GM12878 (cell line): ENCODE measurements around the gene PJA2. TPM values are rescaled to one million over a fixed set of nuclear protein-coding genes. Genes with fewer than 3 reads are reported as not detected.

Experiments used
- ATAC-seq: fragments of 200-7000 bp; cut with Tn5 transposase; 3 replicates; pipeline ENCODE4 v1.9.1; 2020; ENCODE audit warnings: mild to moderate bottlenecking, moderate library complexity
- BruUV-seq: library from RNA; stranded (reverse); fragments of 400-500 nt; replicated peaks from 2 replicates; lab custom pipeline; 2021; lab: Mats Ljungman, UMichigan
- CTCF ChIA-PET: fragments of 300-600 bp; sonication (Branson Sonifier 250); formaldehyde crosslinking; extraction: SDS; loops from one replicate; lab custom pipeline; 2021; ENCODE audit warnings: inconsistent platforms; lab: Yijun Ruan, JAX
- POLR2A ChIA-PET: fragments of 350-600 bp; formaldehyde crosslinking; extraction: SDS; loops from one replicate; lab custom pipeline; 2021; ENCODE audit warnings: inconsistent platforms; lab: Charles Lee
- RAD21 ChIA-PET: fragments of 300-600 bp; sonication (Branson Sonifier 250); formaldehyde crosslinking; loops from one replicate; lab custom pipeline; 2023; ENCODE audit warnings: antibody characterized with exemption; ENCODE audit not compliant: unreplicated experiment; lab: Charles Lee
- SMC1A ChIA-PET: fragments of 300-600 bp; sonication (Branson Sonifier 250); formaldehyde crosslinking; loops from one replicate; lab custom pipeline; 2023; ENCODE audit not compliant: unreplicated experiment, uncharacterized antibody; lab: Charles Lee
- DNase-seq: peaks from one replicate; pipeline ENCODE4 v3.0.0-alpha.2; 2011; ENCODE audit warnings: low read depth, low spot score
- FAIRE-seq: peaks from 3 replicates; lab custom pipeline; 2011; peaks lifted over from hg19 to GRCh38; lab: Jason Lieb, UNC
- H2AFZ ChIP-seq: 2 replicates; pipeline ENCODE4 v1.6.0; 2011; ENCODE audit warnings: low read depth, low read length, control low read depth; ENCODE audit not compliant: control insufficient read depth
- H3K27ac ChIP-seq: 2 replicates; pipeline ENCODE4 v1.5.1; 2011; ENCODE audit warnings: control low read depth; ENCODE audit not compliant: control insufficient read depth, insufficient read depth
- H3K27me3 ChIP-seq, 2 experiments: replicated peaks in 1 of 2; 2 replicates each; pipeline versions ENCODE4 v1.6.0 to v1.6.1; 2011; ENCODE audit warnings: low read length in 1 of 2; ENCODE audit not compliant: control insufficient read depth in 2 of 2, insufficient read depth in 2 of 2
- H3K36me3 ChIP-seq, 2 experiments: 2 replicates each; pipeline ENCODE4 v1.5.1; 2011; ENCODE audit warnings: low read length in 1 of 2; ENCODE audit not compliant: control insufficient read depth in 2 of 2, insufficient read depth in 2 of 2
- H3K4me1 ChIP-seq: 2 replicates; pipeline ENCODE4 v1.6.1; 2011; ENCODE audit warnings: mild to moderate bottlenecking, low read length, moderate library complexity, mixed read lengths; ENCODE audit not compliant: control insufficient read depth, insufficient read depth
- H3K4me2 ChIP-seq: 2 replicates; pipeline ENCODE4 v1.6.0; 2011; ENCODE audit warnings: control low read depth; ENCODE audit not compliant: control insufficient read depth, insufficient read depth
- H3K4me3 ChIP-seq: fragments of 200-600 bp; sonication (generic); 2 replicates; pipeline ENCODE4 v1.5.1; 2016
- H3K79me2 ChIP-seq: 2 replicates; pipeline ENCODE4 v1.6.0; 2011; ENCODE audit warnings: low read length; ENCODE audit not compliant: control insufficient read depth, insufficient read depth
- H3K9ac ChIP-seq: 2 replicates; pipeline ENCODE4 v1.8.0; 2011; ENCODE audit warnings: low read length, control low read depth, mixed read lengths; ENCODE audit not compliant: control insufficient read depth, insufficient read depth
- H3K9me3 ChIP-seq: replicated peaks from 3 replicates; pipeline ENCODE4 v1.5.1; 2011; ENCODE audit warnings: mild to moderate bottlenecking, low read length; ENCODE audit not compliant: control insufficient read depth, insufficient read depth
- H4K20me1 ChIP-seq: 2 replicates; pipeline ENCODE4 v1.6.0; 2011; ENCODE audit not compliant: control insufficient read depth, insufficient read depth
- BACH1 ChIP-seq: fragments of 450-650 bp; IDR thresholded peaks from 2 replicates; pipeline ENCODE4 v1.6.1; 2017; ENCODE audit warnings: mild to moderate bottlenecking, borderline replicate concordance
- GABPA ChIP-seq: IDR thresholded peaks from 2 replicates; pipeline ENCODE4 v1.6.1; 2014; ENCODE audit warnings: antibody characterized with exemption, low read depth, mild to moderate bottlenecking, inconsistent platforms
- HCFC1 ChIP-seq: fragments of 150-350 bp; IDR thresholded peaks from 2 replicates; pipeline ENCODE4 v1.6.1; 2014; ENCODE audit warnings: low read length
- HDAC6 ChIP-seq: fragments of 200-600 bp; sonication (generic); IDR thresholded peaks from one replicate; pipeline ENCODE4 v1.8.0; 2017; ENCODE audit warnings: antibody characterized with exemption; ENCODE audit not compliant: unreplicated experiment
- IRF4 ChIP-seq: IDR thresholded peaks from 2 replicates; pipeline ENCODE4 v1.6.1; 2011; ENCODE audit warnings: low read depth, low read length
- MEF2B ChIP-seq: fragments of 450-650 bp; IDR thresholded peaks from 2 replicates; pipeline ENCODE4 v1.6.1; 2018; ENCODE audit warnings: mild to moderate bottlenecking, moderate library complexity; ENCODE audit not compliant: partially characterized antibody, poor library complexity, severe bottlenecking
- NFYB ChIP-seq: IDR thresholded peaks from 2 replicates; pipeline ENCODE4 v1.6.1; 2011; ENCODE audit warnings: low read depth, mild to moderate bottlenecking, low read length, improper control_type of control experiment, moderate library complexity; ENCODE audit not compliant: insufficient read depth
- NR2C1 ChIP-seq: fragments of 450-650 bp; IDR thresholded peaks from 2 replicates; pipeline ENCODE4 v1.6.1; 2017; ENCODE audit warnings: antibody characterized with exemption, mild to moderate bottlenecking, moderate library complexity
- RCOR1 ChIP-seq: conservative IDR thresholded peaks from 2 replicates; pipeline ENCODE4 v1.6.1; 2012; ENCODE audit warnings: low read depth, low read length, improper control_type of control experiment
- SMAD5 ChIP-seq: IDR thresholded peaks from 2 replicates; pipeline ENCODE4 v1.6.1; 2016; ENCODE audit warnings: antibody characterized with exemption, low read depth
- SMARCA5 ChIP-seq: fragments of 450-650 bp; IDR thresholded peaks from 2 replicates; pipeline ENCODE4 v1.6.1; 2017; ENCODE audit warnings: mild to moderate bottlenecking
- SRF ChIP-seq, 2 experiments: IDR thresholded peaks; 2 replicates each; pipeline ENCODE4 v1.6.1; 2011; ENCODE audit warnings: low read depth in 2 of 2, low read length in 2 of 2, mild to moderate bottlenecking in 1 of 2, moderate library complexity in 1 of 2
- TARDBP ChIP-seq: IDR thresholded peaks from 2 replicates; pipeline ENCODE4 v1.6.1; 2016; ENCODE audit warnings: borderline replicate concordance
- TCF12 ChIP-seq: IDR thresholded peaks from 2 replicates; pipeline ENCODE4 v1.6.1; 2011; ENCODE audit warnings: low read depth, mild to moderate bottlenecking, low read length
- ZNF24 ChIP-seq: fragments of 450-650 bp; IDR thresholded peaks from 2 replicates; pipeline ENCODE4 v1.6.1; 2017; ENCODE audit warnings: antibody characterized with exemption, mild to moderate bottlenecking
- ZZZ3 ChIP-seq: IDR thresholded peaks from 2 replicates; pipeline ENCODE4 v1.6.1; 2011; ENCODE audit warnings: low read depth; ENCODE audit not compliant: control insufficient read depth, insufficient read length
- WGBS: methylation state at CpG from one replicate; pipeline ENCODE4 v1.1.6; 2016; ENCODE audit warnings: low lambda C conversion rate; ENCODE audit not compliant: insufficient replicate concordance, insufficient coverage; ENCODE audit errors: missing lambda C conversion rate; 5-methylcytosine and 5-hydroxymethylcytosine counted together
- in situ Hi-C: fragments of 300-500 bp; cut with MboI; formaldehyde crosslinking; loops from 9 replicates; pipeline ENCODE4 v1.14.3; 2018; ENCODE audit warnings: mixed read lengths
- intact Hi-C: fragments of 100-400 bp; cut with micrococcal nuclease; formaldehyde crosslinking; loops from one replicate; pipeline ENCODE4 v1.14.2; 2022; ENCODE audit not compliant: unreplicated experiment
- polyA plus RNA-seq, 11 experiments: library from polyadenylated mRNA; depleted of rRNA in 4 of 11; unstranded in 6 of 11; stranded (reverse) in 5 of 11; fragments of >200 nt; fragmentation: Nextera tagmentation in 4 of 11; fragmentation: Illumina TruSeq in 1 of 11; extraction: Ambion mirVana in 4 of 11; extraction: Trizol in 1 of 11; gene quantifications; 1 replicate in 1 of 11; 2 replicates in 10 of 11; pipeline versions ENCODE4 v1.2.1 to v1.2.3, GENCODE V29; 2011 to 2016; ENCODE audit warnings: inconsistent platforms in 2 of 11, missing spikeins in 2 of 11, low read depth in 1 of 11
- total RNA-seq, 4 experiments: library from RNA; depleted of rRNA in 3 of 4; stranded (reverse); fragments of >200 nt in 3 of 4; fragmentation: Illumina TruSeq in 1 of 4; extraction: Trizol in 1 of 4; gene quantifications; 2 replicates each; pipeline versions ENCODE4 v1.2.1 to v1.2.3, GENCODE V29; 2013 to 2021
- TF ChIP-seq, protein P1 (sequence below): IDR thresholded peaks from 2 replicates; pipeline ENCODE4 v1.6.1; 2012; ENCODE audit warnings: low read depth, low read length, improper control_type of control experiment

The PJA2 gene
- total and polyA plus RNA-seq, 10 of the 15 experiments (the other 5 are each of a cell fraction or from before 2014, with no cell fraction given) = 27.8 to 93.4 (median 47.8) TPM

GRCh38 chr5:109351988-109352864 lies 57.5 kb downstream of the PJA2 start:
- no peak overlapping the region for H3K4me2 ChIP-seq
- BruUV-seq = no TSS peak
- H3K4me1 ChIP-seq = no peaks in the 10 kb centered on the region
- no peak overlapping the region for H2AFZ ChIP-seq
- in situ Hi-C loops (no loop called here), intact Hi-C loops (no loop called here)
- H3K9me3 ChIP-seq = no peaks in the 10 kb centered on the region
- 98% methylated on average over 2 of the region's 2 CpGs for WGBS
- no peaks in the 10 kb centered on the region for H3K79me2 ChIP-seq
- H3K4me3 ChIP-seq = no peak overlapping the region
- TF ChIP-seq NR2C1 (no peak), BACH1 (no peak), HCFC1 (no peak)
- peaks cover 8 to 18% of the 10 kb centered on the region in 2 experiments for H3K36me3 ChIP-seq
- ChIA-PET CTCF (no interaction called here), POLR2A (no interaction called here), RAD21 (no interaction called here), SMC1A (interaction anchor here (1.1 kb wide), 1 partner anchor 431 kb away, joined by 3 read pairs; no protein-coding TSS in a partner anchor)
- no peak for ATAC-seq
- no peak overlapping the region for H3K27ac ChIP-seq
- H3K27me3 ChIP-seq = no peaks in the 10 kb centered on the region
- FAIRE-seq = no peak
- no peak overlapping the region for H3K9ac ChIP-seq
- 0 out of 2 replicates have a peak, but pooled peaks cover 2% of the 10 kb centered on the region for H4K20me1 ChIP-seq
- DNase-seq = no peak

DNA sequence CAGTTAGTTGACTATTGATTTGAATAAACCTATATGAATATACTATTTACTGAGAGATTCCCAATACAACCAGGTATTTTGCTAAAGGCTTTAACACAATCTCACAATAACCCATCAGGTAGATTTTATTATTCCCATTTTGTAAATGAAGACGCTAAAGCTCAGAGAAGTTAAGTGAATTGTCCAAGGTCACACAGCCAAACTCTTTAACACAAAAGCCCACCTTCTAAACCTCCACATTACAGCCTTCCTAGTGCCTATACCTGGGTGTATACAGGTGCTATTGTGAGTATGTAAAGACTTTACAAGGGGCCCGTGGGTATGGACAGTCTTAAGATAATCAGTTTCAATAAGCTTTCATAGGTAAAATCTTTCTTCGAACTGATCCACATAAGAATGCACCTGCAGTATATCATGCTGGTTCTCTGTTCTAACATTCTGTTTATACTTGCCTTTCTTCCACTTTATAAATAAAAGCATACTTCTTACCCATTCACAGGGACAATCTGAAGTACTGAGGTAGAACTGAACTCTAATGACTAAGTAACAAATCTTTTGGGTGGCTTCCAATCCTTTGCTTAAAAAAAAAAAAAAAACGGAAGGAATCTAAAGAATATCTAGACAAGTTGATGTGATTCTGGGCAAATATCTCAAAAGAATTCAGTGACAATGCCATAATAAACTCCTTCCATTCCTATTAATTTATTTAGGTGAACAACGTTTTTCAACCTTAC lies 59.1 kb downstream of the PJA2 start:
- no peak overlapping the region for H3K27ac ChIP-seq
- in situ Hi-C loops (no loop called here), intact Hi-C loops (no loop called here)
- H4K20me1 ChIP-seq = 0 out of 2 replicates have a peak, but pooled peaks cover 2% of the 10 kb centered on the region
- no peak overlapping the region for H2AFZ ChIP-seq
- ATAC-seq (no peak), DNase-seq (no peak), FAIRE-seq (peak; percentile 70)
- H3K79me2 ChIP-seq = no peaks in the 10 kb centered on the region
- ChIA-PET POLR2A (no interaction called here), CTCF (no interaction called here), SMC1A (no interaction called here), RAD21 (no interaction called here)
- no peak overlapping the region for H3K9ac ChIP-seq
- H3K4me3 ChIP-seq = no peak overlapping the region
- no peak overlapping the region for H3K4me2 ChIP-seq
- WGBS = 97% methylated on average over 5 of the region's 5 CpGs
- no peaks in the 10 kb centered on the region for H3K4me1 ChIP-seq
- no peaks in the 10 kb centered on the region for H3K9me3 ChIP-seq
- H3K36me3 ChIP-seq = peaks cover 9 to 18% of the 10 kb centered on the region in 2 experiments
- BruUV-seq = TSS peak; percentile 44
- H3K27me3 ChIP-seq = no peaks in the 10 kb centered on the region
- TF ChIP-seq HDAC6 (no peak), TCF12 (no peak), ZZZ3 (no peak), TARDBP (no peak), SRF (IDR thresholded peaks at IDR 0.05; ENCODE audit: low read depth in 2 of 2, low read length in 2 of 2) (no peak), IRF4 (no peak), GABPA (no peak), RCOR1 (no peak), SMARCA5 (no peak), ZNF24 (no peak), NFYB (no peak), SMAD5 (no peak), MEF2B (no peak)
- TF ChIP-seq, protein P1, sequence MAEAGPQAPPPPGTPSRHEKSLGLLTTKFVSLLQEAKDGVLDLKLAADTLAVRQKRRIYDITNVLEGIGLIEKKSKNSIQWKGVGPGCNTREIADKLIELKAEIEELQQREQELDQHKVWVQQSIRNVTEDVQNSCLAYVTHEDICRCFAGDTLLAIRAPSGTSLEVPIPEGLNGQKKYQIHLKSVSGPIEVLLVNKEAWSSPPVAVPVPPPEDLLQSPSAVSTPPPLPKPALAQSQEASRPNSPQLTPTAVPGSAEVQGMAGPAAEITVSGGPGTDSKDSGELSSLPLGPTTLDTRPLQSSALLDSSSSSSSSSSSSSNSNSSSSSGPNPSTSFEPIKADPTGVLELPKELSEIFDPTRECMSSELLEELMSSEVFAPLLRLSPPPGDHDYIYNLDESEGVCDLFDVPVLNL = no peak
